ENCODE results near the gene CCNJL. TPM values are rescaled to one million over a fixed set of nuclear protein-coding genes. Genes with fewer than 3 reads are reported as not detected.

The CCNJL gene
- total RNA-seq, 1 experiment from 2014 or later: 17.4 TPM

DNA sequence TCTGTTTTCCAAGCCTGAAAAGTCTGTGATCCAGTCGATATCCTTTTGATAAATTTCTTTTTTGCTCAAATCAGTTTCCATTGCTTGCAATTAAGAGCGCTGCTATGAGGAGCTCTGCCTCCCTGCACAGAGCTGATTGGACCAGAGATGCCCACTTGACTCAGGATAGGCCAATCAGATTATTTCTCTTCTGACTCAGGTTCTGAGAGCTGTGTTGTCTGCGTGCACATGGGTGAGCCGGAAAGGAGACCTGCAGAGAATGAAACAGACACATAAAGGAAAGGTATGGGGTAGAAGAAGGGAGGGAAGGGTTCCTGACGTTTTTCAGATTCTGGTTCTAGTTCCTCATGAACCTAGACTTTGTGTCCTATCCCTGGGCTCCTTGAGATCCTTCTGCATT, 98.8 kb downstream of the CCNJL start:
- Mint-ChIP-seq H3K9me3 (ENCODE audit: low read depth, unreplicated experiment) (no peaks in the 10 kb centered on the region), H3K4me3 (ENCODE audit: low read depth, unreplicated experiment) (no peak overlapping the region), H3K4me1 (ENCODE audit: low read depth, unreplicated experiment) (peaks cover 26% of the 10 kb centered on the region), H3K36me3 (ENCODE audit: insufficient read depth, unreplicated experiment) (peaks cover 6% of the 10 kb centered on the region), H3K27ac (ENCODE audit: unreplicated experiment) (no peak overlapping the region), H3K27me3 (ENCODE audit: unreplicated experiment) (no peaks in the 10 kb centered on the region)
- intact Hi-C loops (cut with micrococcal nuclease; ENCODE audit: unreplicated experiment): no loop called here
- DNase-seq: no peak
- BruUV-seq (replicated peaks): no TSS peak
- CTCF ChIA-PET: no interaction called here
- TF ChIP-seq, protein P1, sequence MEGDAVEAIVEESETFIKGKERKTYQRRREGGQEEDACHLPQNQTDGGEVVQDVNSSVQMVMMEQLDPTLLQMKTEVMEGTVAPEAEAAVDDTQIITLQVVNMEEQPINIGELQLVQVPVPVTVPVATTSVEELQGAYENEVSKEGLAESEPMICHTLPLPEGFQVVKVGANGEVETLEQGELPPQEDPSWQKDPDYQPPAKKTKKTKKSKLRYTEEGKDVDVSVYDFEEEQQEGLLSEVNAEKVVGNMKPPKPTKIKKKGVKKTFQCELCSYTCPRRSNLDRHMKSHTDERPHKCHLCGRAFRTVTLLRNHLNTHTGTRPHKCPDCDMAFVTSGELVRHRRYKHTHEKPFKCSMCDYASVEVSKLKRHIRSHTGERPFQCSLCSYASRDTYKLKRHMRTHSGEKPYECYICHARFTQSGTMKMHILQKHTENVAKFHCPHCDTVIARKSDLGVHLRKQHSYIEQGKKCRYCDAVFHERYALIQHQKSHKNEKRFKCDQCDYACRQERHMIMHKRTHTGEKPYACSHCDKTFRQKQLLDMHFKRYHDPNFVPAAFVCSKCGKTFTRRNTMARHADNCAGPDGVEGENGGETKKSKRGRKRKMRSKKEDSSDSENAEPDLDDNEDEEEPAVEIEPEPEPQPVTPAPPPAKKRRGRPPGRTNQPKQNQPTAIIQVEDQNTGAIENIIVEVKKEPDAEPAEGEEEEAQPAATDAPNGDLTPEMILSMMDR (IDR thresholded peaks at IDR 0.05; ENCODE audit: unreplicated experiment): no peak

DNA sequence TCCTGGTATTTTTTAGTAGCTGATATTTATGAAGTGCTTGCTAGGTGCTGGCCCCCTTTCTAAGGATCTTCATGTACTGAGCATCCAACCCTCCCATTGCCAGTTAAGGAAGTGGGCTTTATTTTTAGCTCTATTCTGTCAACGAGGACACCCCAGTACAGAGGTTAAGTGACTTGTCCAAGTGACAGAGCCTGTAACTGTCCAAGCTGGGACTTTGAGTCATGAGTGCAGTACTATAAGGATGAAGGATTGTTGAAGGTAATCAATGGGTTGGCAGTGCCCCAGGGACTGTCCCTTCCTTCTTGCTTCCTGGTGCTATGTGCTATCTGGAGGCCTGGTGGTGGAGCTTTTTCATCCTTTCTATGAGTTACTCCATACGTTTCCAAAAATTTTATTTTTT, 101.0 kb downstream of the CCNJL start:
- Mint-ChIP-seq H3K27ac (ENCODE audit: unreplicated experiment) (no peak overlapping the region), H3K4me3 (ENCODE audit: low read depth, unreplicated experiment) (no peak overlapping the region), H3K4me1 (ENCODE audit: low read depth, unreplicated experiment) (peaks cover 26% of the 10 kb centered on the region), H3K27me3 (ENCODE audit: unreplicated experiment) (no peaks in the 10 kb centered on the region), H3K9me3 (ENCODE audit: low read depth, unreplicated experiment) (no peaks in the 10 kb centered on the region), H3K36me3 (ENCODE audit: insufficient read depth, unreplicated experiment) (peaks cover 6% of the 10 kb centered on the region)
- peak; percentile 22 for DNase-seq
- CTCF ChIA-PET: interaction anchor here (1.2 kb wide), 1 partner anchor 12 kb away, joined by 3 read pairs; no protein-coding TSS in a partner anchor
- intact Hi-C loops (cut with micrococcal nuclease; ENCODE audit: unreplicated experiment): no loop called here
- BruUV-seq (replicated peaks): no TSS peak
- TF ChIP-seq, protein P1 (IDR thresholded peaks at IDR 0.05; ENCODE audit: unreplicated experiment): no peak

GRCh38 chr5:160210606-160211005, 101.8 kb downstream of the CCNJL start:
- H3K27ac Mint-ChIP-seq (ENCODE audit: unreplicated experiment): peak overlapping the region; percentile 82

GRCh38 chr5:160209917-160210316, 102.4 kb downstream of the CCNJL start:
- no TSS peak for BruUV-seq (replicated peaks)
- intact Hi-C loops (cut with micrococcal nuclease; ENCODE audit: unreplicated experiment): loop anchor here (5.0 kb wide), 1 partner anchor 1058 kb away; no protein-coding TSS in a partner anchor
- no peaks in the 10 kb centered on the region for H3K9me3 Mint-ChIP-seq (ENCODE audit: low read depth, unreplicated experiment)
- peak; percentile 56 for DNase-seq
- CTCF ChIA-PET: interaction anchor here (1.0 kb wide), 1 partner anchor 129 kb away, joined by 6 read pairs; no protein-coding TSS in a partner anchor
- TF ChIP-seq, protein P1 (IDR thresholded peaks at IDR 0.05; ENCODE audit: unreplicated experiment): no peak
- no peaks in the 10 kb centered on the region for H3K27me3 Mint-ChIP-seq (ENCODE audit: unreplicated experiment)
- no peak overlapping the region for H3K4me3 Mint-ChIP-seq (ENCODE audit: low read depth, unreplicated experiment)
- H3K4me1 Mint-ChIP-seq (ENCODE audit: low read depth, unreplicated experiment): peaks cover 26% of the 10 kb centered on the region
- H3K27ac Mint-ChIP-seq (ENCODE audit: unreplicated experiment): peak overlapping the region; percentile 82
- peaks cover 6% of the 10 kb centered on the region for H3K36me3 Mint-ChIP-seq (ENCODE audit: insufficient read depth, unreplicated experiment)

More at GRCh38 chr5:160210606-160211005, 101.8 kb downstream of the CCNJL start:
- CTCF ChIA-PET: interaction anchor here (0.6 kb wide), 1 partner anchor 23 kb away, joined by 9 read pairs; no protein-coding TSS in a partner anchor
- no peaks in the 10 kb centered on the region for H3K27me3 Mint-ChIP-seq (ENCODE audit: unreplicated experiment)
- H3K4me1 Mint-ChIP-seq (ENCODE audit: low read depth, unreplicated experiment): peaks cover 26% of the 10 kb centered on the region
- no peak overlapping the region for H3K4me3 Mint-ChIP-seq (ENCODE audit: low read depth, unreplicated experiment)
- no peak for DNase-seq
- TF ChIP-seq, protein P1 (IDR thresholded peaks at IDR 0.05; ENCODE audit: unreplicated experiment): no peak
- H3K36me3 Mint-ChIP-seq (ENCODE audit: insufficient read depth, unreplicated experiment): peaks cover 6% of the 10 kb centered on the region
- no TSS peak for BruUV-seq (replicated peaks)
- intact Hi-C loops (cut with micrococcal nuclease; ENCODE audit: unreplicated experiment): no loop called here
- no peaks in the 10 kb centered on the region for H3K9me3 Mint-ChIP-seq (ENCODE audit: low read depth, unreplicated experiment)

Measured in Calu3 (cell line).